DOHH2 (cell line): ENCODE results near the gene SFRP2.

Source experiments
- EZH2phosphoT487 ChIP-seq: fragments of 200-600 bp; sonication (generic); IDR thresholded peaks from 2 replicates; pipeline ENCODE4 v1.6.1; 2017; ENCODE audit warnings: borderline replicate concordance, mild to moderate bottlenecking, antibody characterized with exemption, low read length, moderate library complexity, mixed read lengths
- TF ChIP-seq, protein P1 (sequence below): fragments of 200-600 bp; sonication (generic); IDR thresholded peaks from one replicate; pipeline ENCODE4 v1.5.1; 2014; ENCODE audit warnings: antibody characterized with exemption, mild to moderate bottlenecking, low read depth, low read length; ENCODE audit not compliant: poor library complexity, severe bottlenecking

DNA sequence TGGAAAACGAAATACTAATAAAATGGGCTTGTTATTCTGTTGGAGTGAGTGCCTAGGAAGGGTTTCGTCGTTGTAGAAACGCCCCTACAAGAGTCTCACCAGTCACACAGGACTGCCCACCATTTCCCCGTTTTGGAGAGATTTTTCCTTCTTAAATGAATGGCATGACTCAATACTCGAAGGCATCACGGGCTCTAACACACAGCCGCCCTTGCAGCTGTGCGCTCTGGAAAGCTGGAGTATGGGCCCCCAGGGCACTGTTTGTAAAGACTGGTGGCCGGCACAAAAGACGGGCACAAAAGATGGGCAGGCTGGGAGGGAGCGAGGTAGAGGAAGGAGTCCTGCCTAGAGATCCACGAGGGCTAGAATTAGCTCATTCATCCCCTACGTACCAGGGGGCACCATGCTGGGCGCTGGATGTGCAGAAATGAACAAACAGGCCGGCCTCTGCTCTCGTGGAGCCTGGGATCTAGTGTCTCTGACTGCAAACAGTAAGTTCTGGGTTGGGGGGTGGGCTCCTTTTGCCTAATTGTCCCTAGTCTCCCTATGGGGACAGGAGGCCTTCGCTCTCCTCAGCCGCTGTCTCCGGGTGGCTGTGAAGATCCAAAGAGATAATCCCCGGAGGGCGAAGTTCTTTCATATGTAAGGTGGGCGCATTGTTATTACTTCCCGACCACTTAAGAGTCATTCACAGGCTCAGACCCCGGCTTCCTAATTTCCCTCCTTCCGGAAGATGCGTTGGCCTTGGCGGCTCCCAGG is 1.0 kb upstream of the SFRP2 start:
- TF ChIP-seq, protein P1, sequence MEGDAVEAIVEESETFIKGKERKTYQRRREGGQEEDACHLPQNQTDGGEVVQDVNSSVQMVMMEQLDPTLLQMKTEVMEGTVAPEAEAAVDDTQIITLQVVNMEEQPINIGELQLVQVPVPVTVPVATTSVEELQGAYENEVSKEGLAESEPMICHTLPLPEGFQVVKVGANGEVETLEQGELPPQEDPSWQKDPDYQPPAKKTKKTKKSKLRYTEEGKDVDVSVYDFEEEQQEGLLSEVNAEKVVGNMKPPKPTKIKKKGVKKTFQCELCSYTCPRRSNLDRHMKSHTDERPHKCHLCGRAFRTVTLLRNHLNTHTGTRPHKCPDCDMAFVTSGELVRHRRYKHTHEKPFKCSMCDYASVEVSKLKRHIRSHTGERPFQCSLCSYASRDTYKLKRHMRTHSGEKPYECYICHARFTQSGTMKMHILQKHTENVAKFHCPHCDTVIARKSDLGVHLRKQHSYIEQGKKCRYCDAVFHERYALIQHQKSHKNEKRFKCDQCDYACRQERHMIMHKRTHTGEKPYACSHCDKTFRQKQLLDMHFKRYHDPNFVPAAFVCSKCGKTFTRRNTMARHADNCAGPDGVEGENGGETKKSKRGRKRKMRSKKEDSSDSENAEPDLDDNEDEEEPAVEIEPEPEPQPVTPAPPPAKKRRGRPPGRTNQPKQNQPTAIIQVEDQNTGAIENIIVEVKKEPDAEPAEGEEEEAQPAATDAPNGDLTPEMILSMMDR = no peak
- no peak for TF ChIP-seq EZH2phosphoT487
